Rectal smooth muscle tissue (tissue), 1 donor: ENCODE measurements around the gene DGKE.

Source experiments
- H3K27ac ChIP-seq: one replicate; pipeline ENCODE4 v1.7.0; 2013; ENCODE audit warnings: low read depth, low read length, inconsistent platforms
- H3K27me3 ChIP-seq: one replicate; pipeline ENCODE4 v1.7.0; 2013; ENCODE audit warnings: low read length; ENCODE audit not compliant: control insufficient read depth, insufficient read depth
- H3K36me3 ChIP-seq: one replicate; pipeline ENCODE4 v1.7.0; 2013; ENCODE audit warnings: low read length; ENCODE audit not compliant: control insufficient read depth, insufficient read depth
- H3K4me1 ChIP-seq: one replicate; pipeline ENCODE4 v1.7.0; 2013; ENCODE audit warnings: low read length; ENCODE audit not compliant: control insufficient read depth, insufficient read depth
- H3K4me3 ChIP-seq: one replicate; pipeline ENCODE4 v1.7.0; 2013; ENCODE audit warnings: low read length
- H3K9ac ChIP-seq: one replicate; pipeline ENCODE4 v1.7.0; 2013; ENCODE audit warnings: low read length

The DGKE gene

GRCh38 chr17:56833809-56834379, at the start of gene DGKE, which contains the start of gene C17orf67:
DGKE (plus strand) TSS chr17:56834151; CDS start chr17:56834796, 645 bp downstream.
C17orf67 (minus strand) TSS chr17:56833920; CDS start chr17:56815810, 18,110 bp downstream.
- H3K27ac ChIP-seq: peak within 1 kb of the TSS; percentile 77
- H3K4me1 ChIP-seq: peaks cover 10% of the 10 kb centered on the region
- no peaks in the 10 kb centered on the region for H3K27me3 ChIP-seq
- peak within 1 kb of the TSS; percentile 91 for H3K4me3 ChIP-seq
- peak within 1 kb of the TSS; percentile 64 for H3K9ac ChIP-seq
- no peaks in the 10 kb centered on the region for H3K36me3 ChIP-seq

GRCh38 chr17:56785405-56785804, 48.5 kb upstream of the DGKE start:
- Histone ChIP-seq H3K27me3 (no peaks in the 10 kb centered on the region), H3K4me3 (no peak overlapping the region), H3K36me3 (no peaks in the 10 kb centered on the region), H3K4me1 (peaks cover 2% of the 10 kb centered on the region), H3K27ac (no peak overlapping the region), H3K9ac (no peak overlapping the region)

- no peaks in the 10 kb centered on the region for H3K36me3 ChIP-seq
- H3K27me3 ChIP-seq: no peaks in the 10 kb centered on the region
- H3K4me1 ChIP-seq: no peaks in the 10 kb centered on the region
- no peak overlapping the region for H3K4me3 ChIP-seq
- no peak overlapping the region for H3K27ac ChIP-seq
- H3K9ac ChIP-seq: no peak overlapping the region
These were observed 47.8 kb upstream of the DGKE start for GRCh38 chr17:56785997-56786680.

GRCh38 chr17:56786989-56787482, 46.9 kb upstream of the DGKE start:
- Histone ChIP-seq H3K27me3 (no peaks in the 10 kb centered on the region), H3K27ac (no peak overlapping the region), H3K4me3 (no peak overlapping the region), H3K4me1 (no peaks in the 10 kb centered on the region), H3K9ac (no peak overlapping the region), H3K36me3 (no peaks in the 10 kb centered on the region)

- no peak overlapping the region for H3K9ac ChIP-seq
- no peaks in the 10 kb centered on the region for H3K36me3 ChIP-seq
- no peaks in the 10 kb centered on the region for H3K4me1 ChIP-seq
These were observed 41.7 kb upstream of the DGKE start for GRCh38 chr17:56792267-56792666.

GRCh38 chr17:56793531-56793930, 40.4 kb upstream of the DGKE start:
- Histone ChIP-seq H3K27me3 (no peaks in the 10 kb centered on the region), H3K4me1 (no peaks in the 10 kb centered on the region), H3K36me3 (no peaks in the 10 kb centered on the region), H3K9ac (no peak overlapping the region), H3K4me3 (no peak overlapping the region), H3K27ac (no peak overlapping the region)

More at GRCh38 chr17:56792267-56792666, 41.7 kb upstream of the DGKE start:
- Histone ChIP-seq H3K27ac (no peak overlapping the region), H3K4me3 (no peak overlapping the region), H3K27me3 (no peaks in the 10 kb centered on the region)

GRCh38 chr17:56793957-56794356, 40.0 kb upstream of the DGKE start:
- Histone ChIP-seq H3K27ac (no peak overlapping the region), H3K9ac (no peak overlapping the region), H3K36me3 (no peaks in the 10 kb centered on the region), H3K4me1 (no peaks in the 10 kb centered on the region), H3K27me3 (no peaks in the 10 kb centered on the region), H3K4me3 (no peak overlapping the region)

GRCh38 chr17:56795221-56795865, 38.6 kb upstream of the DGKE start:
- H3K27ac ChIP-seq: no peak overlapping the region
- H3K36me3 ChIP-seq: no peaks in the 10 kb centered on the region
- H3K4me1 ChIP-seq: no peaks in the 10 kb centered on the region
- H3K27me3 ChIP-seq: no peaks in the 10 kb centered on the region
- no peak overlapping the region for H3K9ac ChIP-seq
- H3K4me3 ChIP-seq: no peak overlapping the region

GRCh38 chr17:56796536-56796935, 37.4 kb upstream of the DGKE start:
- Histone ChIP-seq H3K27ac (no peak overlapping the region), H3K27me3 (no peaks in the 10 kb centered on the region), H3K4me1 (no peaks in the 10 kb centered on the region), H3K9ac (no peak overlapping the region), H3K36me3 (no peaks in the 10 kb centered on the region), H3K4me3 (no peak overlapping the region)

GRCh38 chr17:56798916-56799315, 35.0 kb upstream of the DGKE start:
- no peaks in the 10 kb centered on the region for H3K4me1 ChIP-seq
- no peak overlapping the region for H3K9ac ChIP-seq
- no peaks in the 10 kb centered on the region for H3K27me3 ChIP-seq
- H3K27ac ChIP-seq: no peak overlapping the region
- H3K36me3 ChIP-seq: no peaks in the 10 kb centered on the region
- H3K4me3 ChIP-seq: no peak overlapping the region

GRCh38 chr17:56801459-56802178, 32.3 kb upstream of the DGKE start:
- Histone ChIP-seq H3K27ac (no peak overlapping the region), H3K4me1 (no peaks in the 10 kb centered on the region), H3K9ac (no peak overlapping the region), H3K27me3 (no peaks in the 10 kb centered on the region), H3K36me3 (no peaks in the 10 kb centered on the region), H3K4me3 (no peak overlapping the region)

- Histone ChIP-seq H3K36me3 (no peaks in the 10 kb centered on the region), H3K9ac (no peak overlapping the region), H3K4me3 (no peak overlapping the region), H3K27me3 (no peaks in the 10 kb centered on the region), H3K27ac (no peak overlapping the region), H3K4me1 (no peaks in the 10 kb centered on the region)
These were observed 30.9 kb upstream of the DGKE start for GRCh38 chr17:56803071-56803470.
